ENCODE data around the gene OR51Q1.

- TF ChIP-seq, protein P1, sequence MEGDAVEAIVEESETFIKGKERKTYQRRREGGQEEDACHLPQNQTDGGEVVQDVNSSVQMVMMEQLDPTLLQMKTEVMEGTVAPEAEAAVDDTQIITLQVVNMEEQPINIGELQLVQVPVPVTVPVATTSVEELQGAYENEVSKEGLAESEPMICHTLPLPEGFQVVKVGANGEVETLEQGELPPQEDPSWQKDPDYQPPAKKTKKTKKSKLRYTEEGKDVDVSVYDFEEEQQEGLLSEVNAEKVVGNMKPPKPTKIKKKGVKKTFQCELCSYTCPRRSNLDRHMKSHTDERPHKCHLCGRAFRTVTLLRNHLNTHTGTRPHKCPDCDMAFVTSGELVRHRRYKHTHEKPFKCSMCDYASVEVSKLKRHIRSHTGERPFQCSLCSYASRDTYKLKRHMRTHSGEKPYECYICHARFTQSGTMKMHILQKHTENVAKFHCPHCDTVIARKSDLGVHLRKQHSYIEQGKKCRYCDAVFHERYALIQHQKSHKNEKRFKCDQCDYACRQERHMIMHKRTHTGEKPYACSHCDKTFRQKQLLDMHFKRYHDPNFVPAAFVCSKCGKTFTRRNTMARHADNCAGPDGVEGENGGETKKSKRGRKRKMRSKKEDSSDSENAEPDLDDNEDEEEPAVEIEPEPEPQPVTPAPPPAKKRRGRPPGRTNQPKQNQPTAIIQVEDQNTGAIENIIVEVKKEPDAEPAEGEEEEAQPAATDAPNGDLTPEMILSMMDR (conservative IDR thresholded peaks at IDR 0.05; ENCODE audit: low read depth, low read length): no peak
- no peak for TF ChIP-seq EZH2 (IDR thresholded peaks at IDR 0.05; ENCODE audit: borderline replicate concordance, low read depth, low read length, poor library complexity, severe bottlenecking)
Measured at GRCh38 chr11:5384335-5384734, 37.6 kb upstream of the OR51Q1 start.
